Measurements from ENCODE around the gene DGKZ. TPM values are rescaled to one million over a fixed set of nuclear protein-coding genes. Genes with fewer than 3 reads are reported as not detected.
"Not testable (repeated sequence)": the region's sequence is repeated elsewhere in the genome, so short reads cannot be mapped to it uniquely, and the experiment has no call there.

DGKZ gene
- total RNA-seq, 3 donors from 2014 or later, result 42.3 to 46.5 (median 46.2) TPM

GRCh38 chr11:46372086-46372485, 24.8 kb downstream of the DGKZ start:
- intact Hi-C loops (cut with DNase I; ENCODE audit: low total_unique reads), result no loop called here
- no peaks in the 10 kb centered on the region for H3K27me3 ChIP-seq
- H3K36me3 ChIP-seq, result peaks cover 5% of the 10 kb centered on the region
- H3K27ac ChIP-seq, result no peak overlapping the region
- no peak for TF ChIP-seq POLR2A (IDR thresholded peaks at IDR 0.05)
- no peak for TF ChIP-seq CTCF (IDR thresholded peaks at IDR 0.05)
- TF ChIP-seq POLR2AphosphoS5 (IDR thresholded peaks at IDR 0.05), result no peak
- H3K4me1 ChIP-seq, result peaks cover 0 to 4% of the 10 kb centered on the region in 2 donors
- no peaks in the 10 kb centered on the region for H3K9me3 ChIP-seq
- no peak for DNase-seq (ENCODE audit: low spot score in 2 of 2)
- no peak overlapping the region for H3K4me3 ChIP-seq

- H3K9me3 ChIP-seq; H3K27ac ChIP-seq; H3K36me3 ChIP-seq; DNase-seq (ENCODE audit: low spot score in 2 of 2); H3K4me1 ChIP-seq; intact Hi-C loops (cut with DNase I; ENCODE audit: low total_unique reads); H3K4me3 ChIP-seq; H3K27me3 ChIP-seq: not testable (repeated sequence)
Measured at GRCh38 chr11:46372501-46372900, 25.2 kb downstream of the DGKZ start.

- DNase-seq (ENCODE audit: low spot score in 2 of 2), result no peak
- Histone ChIP-seq H3K4me3 (no peak overlapping the region), H3K4me1 (no peaks in the 10 kb centered on the region), H3K27me3 (no peaks in the 10 kb centered on the region), H3K27ac (no peak overlapping the region), H3K9me3 (no peaks in the 10 kb centered on the region), H3K36me3 (peaks cover 5% of the 10 kb centered on the region)
- intact Hi-C loops (cut with DNase I; ENCODE audit: low total_unique reads), result loop anchor here (1.0 kb wide), 1 partner anchor 39 kb away; no protein-coding TSS in a partner anchor
- TF ChIP-seq CTCF (IDR thresholded peaks at IDR 0.05), result no peak
- TF ChIP-seq POLR2A (IDR thresholded peaks at IDR 0.05), result no peak
- TF ChIP-seq POLR2AphosphoS5 (IDR thresholded peaks at IDR 0.05), result no peak
Measured at GRCh38 chr11:46373787-46374740, 26.8 kb downstream of the DGKZ start.

GRCh38 chr11:46374815-46375214, 27.6 kb downstream of the DGKZ start:
- Histone ChIP-seq H3K27ac (no peak overlapping the region), H3K36me3 (peaks cover 5% of the 10 kb centered on the region), H3K27me3 (no peaks in the 10 kb centered on the region), H3K9me3 (no peaks in the 10 kb centered on the region), H3K4me1 (no peaks in the 10 kb centered on the region), H3K4me3 (no peak overlapping the region)
- intact Hi-C loops (cut with DNase I; ENCODE audit: low total_unique reads), result loop anchor here (1.0 kb wide), 1 partner anchor 40 kb away; no protein-coding TSS in a partner anchor
- TF ChIP-seq POLR2A (IDR thresholded peaks at IDR 0.05) (no peak), POLR2AphosphoS5 (IDR thresholded peaks at IDR 0.05) (no peak), CTCF (IDR thresholded peaks at IDR 0.05) (no peak)
- no peak for DNase-seq (ENCODE audit: low spot score in 2 of 2)

- Histone ChIP-seq H3K9me3 (no peaks in the 10 kb centered on the region), H3K27me3 (no peaks in the 10 kb centered on the region), H3K27ac (no peak overlapping the region), H3K36me3 (peaks cover 5% of the 10 kb centered on the region), H3K4me1 (no peaks in the 10 kb centered on the region), H3K4me3 (no peak overlapping the region)
- DNase-seq (ENCODE audit: low spot score in 2 of 2), result no peak
- intact Hi-C loops (cut with DNase I; ENCODE audit: low total_unique reads), result no loop called here
- TF ChIP-seq POLR2AphosphoS5 (IDR thresholded peaks at IDR 0.05), result no peak
- TF ChIP-seq CTCF (IDR thresholded peaks at IDR 0.05), result no peak
- TF ChIP-seq POLR2A (IDR thresholded peaks at IDR 0.05), result no peak
Measured at GRCh38 chr11:46375392-46376101, 28.3 kb downstream of the DGKZ start.
